ENCODE measurements around the gene COL26A1.

- no peak for TF ChIP-seq EZH2 (IDR thresholded peaks at IDR 0.05; ENCODE audit: low read length, unreplicated experiment)
- TF ChIP-seq CTCF (conservative IDR thresholded peaks at IDR 0.05; ENCODE audit: low read depth, low read length), result no peak
- no peak for TF ChIP-seq EZH2phosphoT487 (IDR thresholded peaks at IDR 0.05; ENCODE audit: borderline replicate concordance, low read length)
Observed at GRCh38 chr7:101582971-101583370, 220.3 kb downstream of the COL26A1 start.

All from PC-3 (cell line).